ENCODE measurements around the gene PUM2. TPM values are rescaled to one million over a fixed set of nuclear protein-coding genes. Genes with fewer than 3 reads are reported as not detected.
A peak's percentile ranks its signal among the peaks of the same experiment; 100 is the strongest.

The PUM2 gene
- total RNA-seq, 1 experiment from 2014 or later = 105 TPM

DNA sequence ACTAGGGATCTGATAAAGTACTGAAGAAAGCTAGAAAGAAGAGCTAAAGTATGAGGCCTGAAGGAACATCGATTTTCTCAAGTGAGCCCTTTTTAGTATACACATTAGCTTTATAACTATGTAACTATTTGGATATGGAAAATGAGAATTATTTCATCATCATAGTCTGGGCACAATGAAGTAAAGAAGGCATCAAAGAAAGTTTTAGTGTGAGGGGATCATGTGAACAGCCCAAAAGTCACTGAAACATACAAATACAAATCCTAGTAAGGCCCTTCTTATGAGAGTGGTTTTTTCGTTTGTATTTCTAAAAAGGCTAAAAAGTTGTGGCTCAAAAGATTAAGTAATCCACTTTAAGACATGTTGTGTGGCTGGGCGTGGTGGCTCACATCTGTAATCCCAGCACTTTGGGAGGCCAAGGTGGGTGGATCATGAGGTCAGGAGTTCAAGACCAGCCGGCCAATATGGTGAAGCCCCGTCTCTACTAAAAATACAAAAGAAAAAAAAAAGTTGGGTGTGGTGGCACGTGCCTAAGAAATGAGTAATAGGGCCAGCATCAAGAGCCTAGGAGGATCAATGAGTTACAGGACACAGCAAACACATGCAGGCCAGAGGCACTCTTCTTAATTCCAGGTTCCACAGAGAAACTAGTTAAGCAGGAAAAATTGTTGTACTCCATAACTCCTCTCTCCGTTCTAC is 61.9 kb downstream of the PUM2 start:
- H3K27ac ChIP-seq (ENCODE audit: low read depth, low read length) = peak overlapping the region; percentile 45; the same call in 1 of the 2 replicates
- H3K79me2 ChIP-seq (ENCODE audit: insufficient read depth, low read length) = peaks cover 70% of the 10 kb centered on the region
- H3K9ac ChIP-seq (ENCODE audit: low read length) = peak overlapping the region; percentile 64
- no peaks in the 10 kb centered on the region for H3K9me2 ChIP-seq (ENCODE audit: insufficient read depth)
- peaks cover 6% of the 10 kb centered on the region; the same call in 1 of the 2 replicates for H4K20me1 ChIP-seq (ENCODE audit: insufficient read depth)
- no peaks in the 10 kb centered on the region for H3K9me3 ChIP-seq (ENCODE audit: control insufficient read depth in 1 of 2, insufficient read depth in 1 of 2, low read depth in 1 of 2, low read length in 2 of 2)
- DNase-seq (ENCODE audit: low read depth, low spot score) (peak; percentile 66), ATAC-seq (peak; percentile 77)
- H3K27me3 ChIP-seq (ENCODE audit: insufficient read depth, low read length) = no peaks in the 10 kb centered on the region
- POLR2A ChIA-PET = no interaction called here
- peak overlapping the region in 1 of 2 experiments; percentile 29; a peak in 3 of 4 replicates for H3K4me3 ChIP-seq (replicated peaks in 1 of 2; ENCODE audit: low read depth in 1 of 2, low read length in 2 of 2)
- no peak overlapping the region for H2AFZ ChIP-seq (ENCODE audit: low read depth, low read length, poor library complexity, severe bottlenecking)
- peaks cover 26 to 43% of the 10 kb centered on the region in 2 experiments for H3K4me1 ChIP-seq (ENCODE audit: control insufficient read depth in 1 of 2, insufficient read depth in 2 of 2, low read length in 2 of 2)
- no TSS peak for BruUV-seq (replicated peaks)
- H3K36me3 ChIP-seq (ENCODE audit: control insufficient read depth in 1 of 2, insufficient read depth in 2 of 2, low read length in 2 of 2) = peaks cover 6 to 26% of the 10 kb centered on the region in 2 experiments; a peak in 2 of 4 replicates
- H3K4me2 ChIP-seq (ENCODE audit: low read length) = peak overlapping the region; percentile 71
- CTCF ChIA-PET = interaction anchor here (1.0 to 1.6 kb wide), 2 partner anchors 63 to 333 kb away, joined by 3 to 4 read pairs; no protein-coding TSS in a partner anchor
- RAD21 ChIA-PET (ENCODE audit: low non-redundant PET in 1 of 2, low total read pairs in 2 of 2, uncharacterized antibody in 2 of 2, unreplicated experiment in 2 of 2) = no interaction called here
- intact Hi-C loops (cut with micrococcal nuclease) = no loop called here
- TF ChIP-seq EZH2phosphoT487 (IDR thresholded peaks at IDR 0.05; ENCODE audit: borderline replicate concordance) (no peak), ELF1 (IDR thresholded peaks at IDR 0.05; ENCODE audit: borderline replicate concordance, low read depth) (no peak), POLR2AphosphoS5 (IDR thresholded peaks at IDR 0.05; ENCODE audit: low read depth, low read length) (no peak), CBX3 (IDR thresholded peaks at IDR 0.05; ENCODE audit: low read depth) (0 out of 2 replicates have a peak, but pooled peaks have one; percentile 26), EGR1 (IDR thresholded peaks at IDR 0.05; ENCODE audit: low read depth) (peak; percentile 52; the same call in 1 of the 2 replicates), SP1 (IDR thresholded peaks at IDR 0.05; ENCODE audit: low read depth) (peak; percentile 52; the same call in 1 of the 2 replicates), SIN3A (IDR thresholded peaks at IDR 0.05; ENCODE audit: low read depth) (peak; percentile 15; the same call in 1 of the 2 replicates), JUND (IDR thresholded peaks at IDR 0.05) (peak; percentile 66), EZH2 (IDR thresholded peaks at IDR 0.05) (no peak), TCF7L2 (IDR thresholded peaks at IDR 0.05; ENCODE audit: borderline replicate concordance, extremely low read depth, insufficient read depth, insufficient read length) (no peak), CEBPB (IDR thresholded peaks at IDR 0.05; ENCODE audit: low read depth) (no peak), YY1 (IDR thresholded peaks at IDR 0.05; ENCODE audit: extremely low read depth, insufficient replicate concordance, low read depth, low read length) (no peak), FOSL1 (IDR thresholded peaks at IDR 0.05; ENCODE audit: low read depth) (peak; percentile 74), RAD21 (IDR thresholded peaks at IDR 0.05; ENCODE audit: low read depth) (no peak), ZFX (IDR thresholded peaks at IDR 0.05) (no peak)
- TF ChIP-seq, protein P1, sequence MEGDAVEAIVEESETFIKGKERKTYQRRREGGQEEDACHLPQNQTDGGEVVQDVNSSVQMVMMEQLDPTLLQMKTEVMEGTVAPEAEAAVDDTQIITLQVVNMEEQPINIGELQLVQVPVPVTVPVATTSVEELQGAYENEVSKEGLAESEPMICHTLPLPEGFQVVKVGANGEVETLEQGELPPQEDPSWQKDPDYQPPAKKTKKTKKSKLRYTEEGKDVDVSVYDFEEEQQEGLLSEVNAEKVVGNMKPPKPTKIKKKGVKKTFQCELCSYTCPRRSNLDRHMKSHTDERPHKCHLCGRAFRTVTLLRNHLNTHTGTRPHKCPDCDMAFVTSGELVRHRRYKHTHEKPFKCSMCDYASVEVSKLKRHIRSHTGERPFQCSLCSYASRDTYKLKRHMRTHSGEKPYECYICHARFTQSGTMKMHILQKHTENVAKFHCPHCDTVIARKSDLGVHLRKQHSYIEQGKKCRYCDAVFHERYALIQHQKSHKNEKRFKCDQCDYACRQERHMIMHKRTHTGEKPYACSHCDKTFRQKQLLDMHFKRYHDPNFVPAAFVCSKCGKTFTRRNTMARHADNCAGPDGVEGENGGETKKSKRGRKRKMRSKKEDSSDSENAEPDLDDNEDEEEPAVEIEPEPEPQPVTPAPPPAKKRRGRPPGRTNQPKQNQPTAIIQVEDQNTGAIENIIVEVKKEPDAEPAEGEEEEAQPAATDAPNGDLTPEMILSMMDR (IDR thresholded peaks at IDR 0.05 in 2 of 3, conservative IDR thresholded peaks at IDR 0.05 in 1 of 3; ENCODE audit: borderline replicate concordance in 1 of 3, insufficient read depth in 1 of 3, low read depth in 2 of 3, low read length in 2 of 3) = no peak
- TF ChIP-seq, protein P2, sequence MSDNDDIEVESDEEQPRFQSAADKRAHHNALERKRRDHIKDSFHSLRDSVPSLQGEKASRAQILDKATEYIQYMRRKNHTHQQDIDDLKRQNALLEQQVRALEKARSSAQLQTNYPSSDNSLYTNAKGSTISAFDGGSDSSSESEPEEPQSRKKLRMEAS (IDR thresholded peaks at IDR 0.05) = peak; percentile 47
- TF ChIP-seq, protein P3, sequence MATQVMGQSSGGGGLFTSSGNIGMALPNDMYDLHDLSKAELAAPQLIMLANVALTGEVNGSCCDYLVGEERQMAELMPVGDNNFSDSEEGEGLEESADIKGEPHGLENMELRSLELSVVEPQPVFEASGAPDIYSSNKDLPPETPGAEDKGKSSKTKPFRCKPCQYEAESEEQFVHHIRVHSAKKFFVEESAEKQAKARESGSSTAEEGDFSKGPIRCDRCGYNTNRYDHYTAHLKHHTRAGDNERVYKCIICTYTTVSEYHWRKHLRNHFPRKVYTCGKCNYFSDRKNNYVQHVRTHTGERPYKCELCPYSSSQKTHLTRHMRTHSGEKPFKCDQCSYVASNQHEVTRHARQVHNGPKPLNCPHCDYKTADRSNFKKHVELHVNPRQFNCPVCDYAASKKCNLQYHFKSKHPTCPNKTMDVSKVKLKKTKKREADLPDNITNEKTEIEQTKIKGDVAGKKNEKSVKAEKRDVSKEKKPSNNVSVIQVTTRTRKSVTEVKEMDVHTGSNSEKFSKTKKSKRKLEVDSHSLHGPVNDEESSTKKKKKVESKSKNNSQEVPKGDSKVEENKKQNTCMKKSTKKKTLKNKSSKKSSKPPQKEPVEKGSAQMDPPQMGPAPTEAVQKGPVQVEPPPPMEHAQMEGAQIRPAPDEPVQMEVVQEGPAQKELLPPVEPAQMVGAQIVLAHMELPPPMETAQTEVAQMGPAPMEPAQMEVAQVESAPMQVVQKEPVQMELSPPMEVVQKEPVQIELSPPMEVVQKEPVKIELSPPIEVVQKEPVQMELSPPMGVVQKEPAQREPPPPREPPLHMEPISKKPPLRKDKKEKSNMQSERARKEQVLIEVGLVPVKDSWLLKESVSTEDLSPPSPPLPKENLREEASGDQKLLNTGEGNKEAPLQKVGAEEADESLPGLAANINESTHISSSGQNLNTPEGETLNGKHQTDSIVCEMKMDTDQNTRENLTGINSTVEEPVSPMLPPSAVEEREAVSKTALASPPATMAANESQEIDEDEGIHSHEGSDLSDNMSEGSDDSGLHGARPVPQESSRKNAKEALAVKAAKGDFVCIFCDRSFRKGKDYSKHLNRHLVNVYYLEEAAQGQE (IDR thresholded peaks at IDR 0.05; ENCODE audit: low read depth) = no peak
- TF ChIP-seq, protein P4, sequence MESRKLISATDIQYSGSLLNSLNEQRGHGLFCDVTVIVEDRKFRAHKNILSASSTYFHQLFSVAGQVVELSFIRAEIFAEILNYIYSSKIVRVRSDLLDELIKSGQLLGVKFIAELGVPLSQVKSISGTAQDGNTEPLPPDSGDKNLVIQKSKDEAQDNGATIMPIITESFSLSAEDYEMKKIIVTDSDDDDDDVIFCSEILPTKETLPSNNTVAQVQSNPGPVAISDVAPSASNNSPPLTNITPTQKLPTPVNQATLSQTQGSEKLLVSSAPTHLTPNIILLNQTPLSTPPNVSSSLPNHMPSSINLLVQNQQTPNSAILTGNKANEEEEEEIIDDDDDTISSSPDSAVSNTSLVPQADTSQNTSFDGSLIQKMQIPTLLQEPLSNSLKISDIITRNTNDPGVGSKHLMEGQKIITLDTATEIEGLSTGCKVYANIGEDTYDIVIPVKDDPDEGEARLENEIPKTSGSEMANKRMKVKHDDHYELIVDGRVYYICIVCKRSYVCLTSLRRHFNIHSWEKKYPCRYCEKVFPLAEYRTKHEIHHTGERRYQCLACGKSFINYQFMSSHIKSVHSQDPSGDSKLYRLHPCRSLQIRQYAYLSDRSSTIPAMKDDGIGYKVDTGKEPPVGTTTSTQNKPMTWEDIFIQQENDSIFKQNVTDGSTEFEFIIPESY (IDR thresholded peaks at IDR 0.05; ENCODE audit: extremely low read depth, insufficient replicate concordance, low read length) = no peak

All from HCT116 (cell line).